Suppressor macrophage (primary cell): Measurements from ENCODE around the gene NPB.

ENCODE experiments used
- DNase-seq, 4 experiments: peaks; one replicate each; pipeline ENCODE4 v3.0.0-alpha.2; 2020 to 2022

Gene NPB

GRCh38 chr17:81941484-81942166 is 39.6 kb downstream of the NPB start:
- DNase-seq: no peak

DNA sequence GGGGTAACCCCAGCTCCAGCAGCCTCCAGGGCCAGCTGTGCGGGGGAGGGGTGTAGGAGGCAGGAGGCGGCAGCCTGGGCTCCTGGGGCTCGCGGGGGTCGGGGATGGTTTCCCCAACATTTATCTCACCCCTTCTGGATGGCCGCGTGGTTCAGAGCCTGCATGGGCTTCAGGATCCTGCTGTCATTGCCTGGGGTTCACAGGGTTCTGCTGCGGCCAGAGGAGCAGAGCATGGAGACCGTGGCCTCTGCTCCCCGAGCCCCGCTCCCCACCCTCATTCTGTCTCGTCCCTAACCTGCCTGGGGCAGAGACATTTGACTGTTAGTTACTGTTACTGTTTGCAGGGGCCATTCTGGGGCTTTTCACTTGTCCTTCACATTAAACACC is 40.1 kb downstream of the NPB start:
- DNase-seq: no peak

DNA sequence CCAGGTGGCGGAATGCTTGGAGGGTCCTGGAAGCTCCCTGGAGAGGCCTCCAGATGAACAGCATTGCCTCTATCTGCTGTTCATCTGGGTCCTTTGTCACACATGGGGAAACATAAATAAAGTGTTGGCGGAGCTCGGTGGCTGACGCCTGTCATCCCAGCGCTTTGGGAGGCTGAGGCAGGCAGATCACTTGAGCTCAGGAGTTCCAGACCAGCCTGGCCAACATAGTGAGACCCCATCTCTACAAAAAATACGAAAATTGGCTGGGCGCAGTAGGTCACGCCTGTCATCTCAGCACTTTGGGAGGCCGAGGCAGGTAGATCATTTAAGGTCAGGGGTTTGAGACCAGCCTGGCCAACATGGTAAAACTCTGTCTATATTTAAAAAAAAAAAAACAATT is 42.8 kb downstream of the NPB start:
- DNase-seq: no peak

GRCh38 chr17:81947189-81947588 is 45.2 kb downstream of the NPB start, which contains the start of gene MYADML2:
Gene MYADML2 (minus strand): TSS chr17:81947233. CDS start chr17:81941741, 5,492 bp downstream.
- no peak for DNase-seq

DNA sequence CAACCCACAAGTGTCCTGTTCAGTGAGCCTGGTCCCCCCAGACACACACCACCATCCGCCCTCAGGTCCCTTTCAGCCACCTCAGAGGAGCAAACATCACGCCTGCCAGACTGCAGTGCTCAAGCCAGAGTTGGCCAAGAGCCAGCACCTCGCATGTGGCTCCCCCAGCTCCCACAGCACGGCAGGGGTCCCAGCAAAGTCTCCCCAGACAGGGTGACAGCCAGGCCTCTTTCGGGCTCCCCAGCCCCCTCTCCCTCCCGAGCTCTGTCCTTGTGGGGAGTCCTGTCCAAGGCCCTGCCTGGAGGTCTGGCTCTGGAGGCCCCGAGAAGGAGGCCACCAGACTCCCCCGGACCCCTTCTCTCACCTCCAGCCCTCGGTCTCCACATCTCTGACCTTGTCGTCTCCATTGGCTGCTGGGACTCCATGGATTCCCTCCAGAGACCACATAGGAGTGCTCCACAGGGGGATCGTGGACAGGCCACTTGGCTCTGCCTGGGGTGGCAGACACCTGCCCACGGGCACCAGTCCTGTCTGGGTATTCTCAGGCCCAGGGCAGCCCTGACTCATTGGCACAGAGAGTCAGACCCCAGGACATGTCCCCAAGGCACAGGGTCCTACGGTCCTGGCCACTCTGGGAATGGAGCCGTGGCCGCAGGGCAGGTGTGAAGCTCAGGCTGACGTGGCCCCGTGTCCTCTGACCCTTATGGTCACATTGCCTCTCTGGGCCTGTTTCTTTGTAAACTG is 46.8 kb downstream of the NPB start:
- DNase-seq: no peak

- DNase-seq: no peak
These were observed 48.5 kb downstream of the NPB start for GRCh38 chr17:81950501-81950900.

DNA sequence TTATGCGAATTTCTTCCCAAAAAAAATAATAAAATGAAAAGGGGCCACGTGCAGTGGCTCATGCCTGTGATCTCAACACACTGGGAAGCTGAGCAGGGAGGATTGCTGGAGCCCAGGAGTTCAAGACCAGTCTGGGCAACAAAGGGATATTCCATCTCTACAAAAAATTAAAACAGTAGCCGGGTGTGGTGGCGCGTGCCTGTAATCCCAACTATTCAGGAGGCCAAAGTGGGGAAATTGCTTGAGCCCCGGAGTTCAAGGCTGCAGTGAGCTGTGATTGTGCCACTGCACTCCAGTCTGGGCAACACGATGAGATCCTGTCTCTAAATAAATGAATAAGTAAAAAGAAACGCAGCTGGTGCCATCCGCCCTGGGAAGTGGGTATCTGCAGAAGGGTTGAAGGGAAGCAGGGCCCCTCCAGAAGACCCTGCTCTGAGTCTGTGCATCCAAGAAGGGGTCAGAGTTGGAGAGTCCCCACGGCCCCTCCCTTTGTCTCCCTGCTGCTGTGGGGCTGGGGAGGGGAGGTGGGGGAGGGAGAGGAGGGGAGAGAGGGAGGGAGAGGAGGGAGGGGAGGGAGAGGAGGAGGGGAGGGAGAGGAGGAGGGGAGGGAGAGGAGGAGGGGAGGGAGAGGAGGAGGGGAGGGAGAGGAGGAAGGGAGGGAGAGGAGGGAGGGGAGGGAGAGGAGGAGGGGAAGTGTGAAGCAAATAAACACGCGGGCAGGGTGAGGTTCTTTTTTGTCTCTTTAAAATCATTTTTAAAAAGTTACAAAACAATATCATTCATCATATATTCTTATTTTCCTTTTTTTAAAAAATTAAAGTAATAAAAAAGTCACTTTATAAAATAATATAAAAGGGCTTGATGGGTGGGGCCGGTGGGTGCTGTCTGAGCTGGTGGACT is 50.0 kb downstream of the NPB start:
- no peak for DNase-seq
